Measurements from ENCODE around the gene CD47. TPM values are rescaled to one million over a fixed set of nuclear protein-coding genes. Genes with fewer than 3 reads are reported as not detected.
A peak's percentile ranks its signal among the peaks of the same experiment; 100 is the strongest.

Gene CD47
- total RNA-seq, 1 donor from 2014 or later = 44.8 TPM

GRCh38 chr3:108090049-108090700, 656 bp downstream of the CD47 start:
- Mint-ChIP-seq H3K4me1 (ENCODE audit: unreplicated experiment) (peaks cover 15% of the 10 kb centered on the region), H3K36me3 (ENCODE audit: unreplicated experiment) (no peaks in the 10 kb centered on the region), H3K9me3 (ENCODE audit: unreplicated experiment) (no peaks in the 10 kb centered on the region), H3K4me3 (ENCODE audit: unreplicated experiment) (peak overlapping the region; percentile 95), H3K27me3 (ENCODE audit: unreplicated experiment) (no peaks in the 10 kb centered on the region), H3K27ac (ENCODE audit: unreplicated experiment) (peak overlapping the region; percentile 84)
- DNase-seq (ENCODE audit: extremely low spot score, unreplicated experiment) = peak; percentile 85
- no peak for TF ChIP-seq CTCF (IDR thresholded peaks at IDR 0.05)

- Mint-ChIP-seq H3K4me1 (ENCODE audit: unreplicated experiment) (peaks cover 15% of the 10 kb centered on the region), H3K36me3 (ENCODE audit: unreplicated experiment) (no peaks in the 10 kb centered on the region), H3K27ac (ENCODE audit: unreplicated experiment) (peak overlapping the region; percentile 84), H3K27me3 (ENCODE audit: unreplicated experiment) (no peaks in the 10 kb centered on the region), H3K9me3 (ENCODE audit: unreplicated experiment) (no peaks in the 10 kb centered on the region), H3K4me3 (ENCODE audit: unreplicated experiment) (peak overlapping the region; percentile 95)
- no peak for DNase-seq (ENCODE audit: extremely low spot score, unreplicated experiment)
- no peak for TF ChIP-seq CTCF (IDR thresholded peaks at IDR 0.05)
Observed at GRCh38 chr3:108089579-108089978, 1.3 kb downstream of the CD47 start.

GRCh38 chr3:108088697-108089096, 2.1 kb downstream of the CD47 start:
- no peak overlapping the region for H3K4me3 Mint-ChIP-seq (ENCODE audit: unreplicated experiment)

GRCh38 chr3:108088146-108088545, 2.7 kb downstream of the CD47 start:
- Mint-ChIP-seq H3K27ac (ENCODE audit: unreplicated experiment) (no peak overlapping the region), H3K36me3 (ENCODE audit: unreplicated experiment) (no peaks in the 10 kb centered on the region), H3K27me3 (ENCODE audit: unreplicated experiment) (no peaks in the 10 kb centered on the region), H3K9me3 (ENCODE audit: unreplicated experiment) (no peaks in the 10 kb centered on the region), H3K4me3 (ENCODE audit: unreplicated experiment) (no peak overlapping the region), H3K4me1 (ENCODE audit: unreplicated experiment) (peaks cover 15% of the 10 kb centered on the region)
- no peak for DNase-seq (ENCODE audit: extremely low spot score, unreplicated experiment)
- no peak for TF ChIP-seq CTCF (IDR thresholded peaks at IDR 0.05)

More at GRCh38 chr3:108088697-108089096, 2.1 kb downstream of the CD47 start:
- no peaks in the 10 kb centered on the region for H3K36me3 Mint-ChIP-seq (ENCODE audit: unreplicated experiment)
- H3K27ac Mint-ChIP-seq (ENCODE audit: unreplicated experiment) = no peak overlapping the region
- no peaks in the 10 kb centered on the region for H3K9me3 Mint-ChIP-seq (ENCODE audit: unreplicated experiment)
- no peak for TF ChIP-seq CTCF (IDR thresholded peaks at IDR 0.05)
- H3K4me1 Mint-ChIP-seq (ENCODE audit: unreplicated experiment) = peaks cover 15% of the 10 kb centered on the region
- no peaks in the 10 kb centered on the region for H3K27me3 Mint-ChIP-seq (ENCODE audit: unreplicated experiment)
- DNase-seq (ENCODE audit: extremely low spot score, unreplicated experiment) = no peak

GRCh38 chr3:108086653-108087052, 4.2 kb downstream of the CD47 start:
- no peak overlapping the region for H3K27ac Mint-ChIP-seq (ENCODE audit: unreplicated experiment)
- no peaks in the 10 kb centered on the region for H3K9me3 Mint-ChIP-seq (ENCODE audit: unreplicated experiment)
- TF ChIP-seq CTCF (IDR thresholded peaks at IDR 0.05) = no peak
- no peak for DNase-seq (ENCODE audit: extremely low spot score, unreplicated experiment)
- H3K4me3 Mint-ChIP-seq (ENCODE audit: unreplicated experiment) = no peak overlapping the region
- H3K4me1 Mint-ChIP-seq (ENCODE audit: unreplicated experiment) = peaks cover 15% of the 10 kb centered on the region
- no peaks in the 10 kb centered on the region for H3K27me3 Mint-ChIP-seq (ENCODE audit: unreplicated experiment)
- no peaks in the 10 kb centered on the region for H3K36me3 Mint-ChIP-seq (ENCODE audit: unreplicated experiment)

Data from osteocyte (in vitro differentiated cells).